Epithelial cell of esophagus (primary cell): ENCODE results near the gene SHTN1.

Experiments
- DNase-seq: peaks from one replicate; pipeline ENCODE4 v3.0.0; 2010; ENCODE audit warnings: low read depth
- H3K4me3 ChIP-seq: 2 replicates; pipeline ENCODE4 v1.5.1; 2011; ENCODE audit warnings: mild to moderate bottlenecking, low read length, control low read depth
- TF ChIP-seq, protein P1 (sequence below): IDR thresholded peaks from 2 replicates; pipeline ENCODE4 v1.5.1; 2011; ENCODE audit warnings: low read depth, mild to moderate bottlenecking, low read length, control low read depth, inconsistent platforms; ENCODE audit not compliant: insufficient read depth; ENCODE audit errors: missing control alignments

The SHTN1 gene

DNA sequence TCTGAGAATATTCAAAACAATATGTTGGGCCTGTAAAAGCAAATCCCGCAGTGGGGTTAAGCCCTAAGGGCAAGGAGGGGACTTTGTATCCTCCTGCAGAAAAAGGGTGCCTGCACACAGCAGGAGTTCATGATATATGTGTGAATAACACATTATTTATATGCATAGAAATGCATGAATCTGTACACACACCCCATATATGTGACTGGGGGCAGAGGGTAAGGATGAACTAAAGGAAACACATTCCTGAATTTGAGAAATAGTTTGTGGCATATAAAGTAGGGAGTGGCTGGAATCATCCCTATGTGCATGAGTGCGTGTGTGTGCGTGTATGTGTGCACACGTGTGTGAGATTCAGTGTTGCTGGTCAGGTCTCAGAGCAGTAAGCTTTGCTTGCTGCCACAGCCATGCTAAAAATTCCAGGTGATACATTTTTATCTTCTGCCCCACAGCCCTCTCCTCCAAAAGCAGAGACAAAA, 136.8 kb downstream of the SHTN1 start:
- no peak for DNase-seq
- no peak overlapping the region for H3K4me3 ChIP-seq
- TF ChIP-seq, protein P1, sequence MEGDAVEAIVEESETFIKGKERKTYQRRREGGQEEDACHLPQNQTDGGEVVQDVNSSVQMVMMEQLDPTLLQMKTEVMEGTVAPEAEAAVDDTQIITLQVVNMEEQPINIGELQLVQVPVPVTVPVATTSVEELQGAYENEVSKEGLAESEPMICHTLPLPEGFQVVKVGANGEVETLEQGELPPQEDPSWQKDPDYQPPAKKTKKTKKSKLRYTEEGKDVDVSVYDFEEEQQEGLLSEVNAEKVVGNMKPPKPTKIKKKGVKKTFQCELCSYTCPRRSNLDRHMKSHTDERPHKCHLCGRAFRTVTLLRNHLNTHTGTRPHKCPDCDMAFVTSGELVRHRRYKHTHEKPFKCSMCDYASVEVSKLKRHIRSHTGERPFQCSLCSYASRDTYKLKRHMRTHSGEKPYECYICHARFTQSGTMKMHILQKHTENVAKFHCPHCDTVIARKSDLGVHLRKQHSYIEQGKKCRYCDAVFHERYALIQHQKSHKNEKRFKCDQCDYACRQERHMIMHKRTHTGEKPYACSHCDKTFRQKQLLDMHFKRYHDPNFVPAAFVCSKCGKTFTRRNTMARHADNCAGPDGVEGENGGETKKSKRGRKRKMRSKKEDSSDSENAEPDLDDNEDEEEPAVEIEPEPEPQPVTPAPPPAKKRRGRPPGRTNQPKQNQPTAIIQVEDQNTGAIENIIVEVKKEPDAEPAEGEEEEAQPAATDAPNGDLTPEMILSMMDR: no peak

DNA sequence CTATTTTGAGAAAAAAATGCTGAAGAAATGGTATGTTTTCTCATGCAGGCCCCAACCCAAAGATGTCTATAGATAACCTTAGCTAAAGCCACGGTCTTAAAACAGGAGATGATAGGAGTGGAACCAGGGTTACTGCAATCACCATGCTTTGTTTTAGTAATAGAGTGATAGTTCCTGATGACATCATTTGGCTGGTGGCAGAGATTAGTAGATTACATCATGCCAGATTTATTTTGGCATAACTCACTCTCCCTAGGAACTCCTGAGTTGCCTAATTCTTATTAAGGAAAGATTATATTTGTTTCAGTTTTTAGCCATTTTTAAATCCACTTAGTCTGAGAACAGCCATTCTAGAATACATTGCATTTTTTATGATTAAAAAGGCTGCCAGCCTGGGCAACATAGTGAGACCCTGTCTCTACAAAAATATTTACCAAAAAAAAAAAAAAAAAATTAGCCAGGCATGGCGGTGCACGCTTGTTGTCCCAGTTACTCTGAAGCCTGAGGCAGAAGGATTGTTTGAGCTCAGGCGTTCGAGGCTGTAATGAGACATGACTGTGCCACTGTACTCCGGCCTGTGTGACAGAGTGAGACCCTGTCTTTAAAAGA, 137.9 kb downstream of the SHTN1 start:
- DNase-seq: peak; percentile 72
- TF ChIP-seq, protein P1: no peak
- H3K4me3 ChIP-seq: no peak overlapping the region

DNA sequence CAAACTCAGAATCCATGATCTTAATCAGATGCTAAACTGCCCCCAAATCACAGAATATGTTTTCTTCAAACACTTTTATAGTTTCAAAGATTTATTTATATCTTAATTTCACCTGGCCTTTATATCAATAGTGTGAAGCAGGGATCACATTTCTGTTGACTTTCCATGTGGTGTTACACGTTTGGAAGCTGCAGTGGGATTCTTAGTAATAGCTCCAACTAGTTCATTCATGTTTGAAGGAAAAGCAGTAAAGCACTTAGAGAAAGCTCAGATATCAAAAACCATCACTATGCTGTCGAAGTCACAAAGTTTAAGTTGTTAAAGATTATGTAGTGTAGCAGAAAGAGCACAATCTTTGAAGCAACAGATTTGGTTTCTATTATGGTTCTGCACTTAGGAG, 138.9 kb downstream of the SHTN1 start:
- H3K4me3 ChIP-seq: no peak overlapping the region
- TF ChIP-seq, protein P1: no peak
- DNase-seq: peak; percentile 53

DNA sequence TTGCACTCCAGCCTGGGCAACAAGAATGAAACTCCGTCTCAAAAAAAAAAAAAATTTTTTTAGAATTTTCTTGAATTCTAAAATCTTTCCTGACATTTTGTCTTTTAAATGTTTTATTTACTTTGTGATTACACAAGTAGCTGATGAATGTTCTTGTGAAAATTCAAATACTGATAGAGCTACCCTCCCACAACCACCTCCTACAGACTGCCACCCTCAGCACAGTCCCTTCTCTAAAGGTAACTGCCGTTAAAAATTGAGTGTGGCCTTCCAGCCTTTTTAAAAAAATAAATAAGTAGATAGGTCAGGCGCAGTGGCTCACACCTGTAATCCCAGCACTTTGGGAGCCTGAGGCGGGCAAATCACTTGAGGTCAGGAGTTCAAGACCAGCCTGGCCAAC, 140.6 kb downstream of the SHTN1 start:
- TF ChIP-seq, protein P1: no peak
- no peak for DNase-seq
- no peak overlapping the region for H3K4me3 ChIP-seq

DNA sequence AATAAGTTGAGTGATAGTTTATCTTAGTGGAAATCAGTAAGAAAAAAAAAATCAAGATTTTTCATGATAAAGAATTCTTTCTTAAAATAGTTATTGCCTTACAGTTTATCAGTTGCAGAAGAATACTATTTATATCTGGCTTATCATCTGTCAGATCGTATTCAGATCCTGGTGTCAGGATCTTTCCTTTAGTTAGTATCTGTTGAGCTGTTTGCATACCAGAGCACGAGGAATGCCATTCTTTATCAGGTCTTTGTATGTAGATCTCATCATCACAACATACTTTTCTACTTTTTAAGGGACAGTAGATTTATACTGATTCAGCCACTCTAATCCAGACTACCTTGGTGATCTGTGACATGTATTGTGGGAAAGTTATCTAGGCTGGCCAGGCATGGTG, 143.2 kb downstream of the SHTN1 start:
- H3K4me3 ChIP-seq: no peak overlapping the region
- TF ChIP-seq, protein P1: no peak
- no peak for DNase-seq

DNA sequence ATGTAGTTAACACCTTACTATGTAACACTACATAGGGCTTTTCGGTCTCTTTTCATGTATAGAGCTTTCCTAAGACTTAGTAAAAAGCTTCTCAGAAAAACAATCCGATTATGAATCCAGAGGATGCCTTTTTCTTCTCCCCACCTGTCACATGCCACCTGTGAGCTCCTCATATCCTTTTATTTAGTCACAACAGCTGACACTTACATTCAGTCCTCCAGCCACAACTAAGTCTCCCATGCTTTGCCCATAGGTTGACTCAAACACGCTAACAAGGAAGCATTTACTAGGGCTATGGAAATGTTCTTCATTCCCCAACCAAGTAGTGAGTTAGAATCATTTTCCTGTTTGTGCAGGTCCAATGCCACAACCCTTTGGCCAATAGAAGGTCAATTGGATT, 147.8 kb downstream of the SHTN1 start:
- no peak for DNase-seq
- TF ChIP-seq, protein P1: no peak
- no peak overlapping the region for H3K4me3 ChIP-seq

DNA sequence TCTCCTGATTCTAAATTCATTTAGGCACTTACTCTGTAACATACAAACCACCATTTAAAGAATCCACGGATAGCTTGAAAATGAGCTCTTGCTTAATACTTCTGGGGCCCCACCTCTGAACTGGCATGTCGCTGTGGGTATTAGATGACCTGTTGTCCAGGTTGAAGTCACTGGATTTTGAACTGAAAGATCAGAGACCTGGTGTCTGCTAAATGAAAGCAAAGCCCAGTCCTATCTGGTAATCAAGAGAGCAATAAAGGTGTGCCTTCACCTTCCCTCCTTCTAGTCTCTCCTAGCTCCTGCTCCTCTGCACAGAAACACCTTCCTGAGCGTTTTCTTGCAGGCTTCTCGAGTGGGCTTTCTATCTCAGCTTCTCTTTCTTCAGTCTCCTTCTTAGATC, 151.3 kb downstream of the SHTN1 start:
- no peak for DNase-seq
- TF ChIP-seq, protein P1: no peak
- H3K4me3 ChIP-seq: no peak overlapping the region
